Measurements from ENCODE around the gene TFAM. TPM values are rescaled to one million over a fixed set of nuclear protein-coding genes. Genes with fewer than 3 reads are reported as not detected.
A peak's percentile ranks its signal among the peaks of the same experiment; 100 is the strongest.

Gene TFAM
- total RNA-seq, 1 experiment from 2014 or later = 62.3 TPM

DNA sequence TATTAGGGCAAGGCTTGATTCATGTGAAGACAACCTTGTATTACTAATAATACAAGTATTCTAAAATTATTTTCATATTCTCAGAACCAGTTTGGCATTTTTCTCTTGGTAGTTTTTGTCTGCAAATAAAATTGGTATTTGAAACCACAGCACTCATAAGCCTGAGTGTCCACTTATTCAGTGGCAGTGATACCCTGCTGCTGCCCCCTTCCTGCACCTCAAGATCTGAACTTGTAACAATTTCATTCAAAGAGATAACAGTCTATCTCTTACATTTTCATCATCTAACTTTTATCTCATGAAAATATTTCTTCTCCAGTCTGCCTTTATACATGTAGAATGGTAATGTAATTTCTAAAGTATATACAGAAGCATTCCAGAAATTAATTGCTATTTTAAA, 9.3 kb downstream of the TFAM start:
- CTCF ChIA-PET = interaction anchor here (0.7 to 2.5 kb wide), 4 partner anchors 9 to 363 kb away, joined by 3 to 15 read pairs (median 7); no protein-coding TSS in a partner anchor
- DNase-seq (ENCODE audit: unreplicated experiment) = no peak
- Mint-ChIP-seq H3K27me3 (ENCODE audit: insufficient read depth, unreplicated experiment) (no peaks in the 10 kb centered on the region), H3K9me3 (ENCODE audit: unreplicated experiment) (no peaks in the 10 kb centered on the region), H3K4me3 (ENCODE audit: unreplicated experiment) (no peak overlapping the region), H3K4me1 (ENCODE audit: insufficient read depth, unreplicated experiment) (peaks cover 23% of the 10 kb centered on the region), H3K27ac (ENCODE audit: low read depth, unreplicated experiment) (no peak overlapping the region), H3K36me3 (ENCODE audit: insufficient read depth, unreplicated experiment) (peaks cover 74% of the 10 kb centered on the region)
- intact Hi-C loops (cut with micrococcal nuclease) = no loop called here
- POLR2A ChIA-PET = no interaction called here
- TF ChIP-seq, protein P1, sequence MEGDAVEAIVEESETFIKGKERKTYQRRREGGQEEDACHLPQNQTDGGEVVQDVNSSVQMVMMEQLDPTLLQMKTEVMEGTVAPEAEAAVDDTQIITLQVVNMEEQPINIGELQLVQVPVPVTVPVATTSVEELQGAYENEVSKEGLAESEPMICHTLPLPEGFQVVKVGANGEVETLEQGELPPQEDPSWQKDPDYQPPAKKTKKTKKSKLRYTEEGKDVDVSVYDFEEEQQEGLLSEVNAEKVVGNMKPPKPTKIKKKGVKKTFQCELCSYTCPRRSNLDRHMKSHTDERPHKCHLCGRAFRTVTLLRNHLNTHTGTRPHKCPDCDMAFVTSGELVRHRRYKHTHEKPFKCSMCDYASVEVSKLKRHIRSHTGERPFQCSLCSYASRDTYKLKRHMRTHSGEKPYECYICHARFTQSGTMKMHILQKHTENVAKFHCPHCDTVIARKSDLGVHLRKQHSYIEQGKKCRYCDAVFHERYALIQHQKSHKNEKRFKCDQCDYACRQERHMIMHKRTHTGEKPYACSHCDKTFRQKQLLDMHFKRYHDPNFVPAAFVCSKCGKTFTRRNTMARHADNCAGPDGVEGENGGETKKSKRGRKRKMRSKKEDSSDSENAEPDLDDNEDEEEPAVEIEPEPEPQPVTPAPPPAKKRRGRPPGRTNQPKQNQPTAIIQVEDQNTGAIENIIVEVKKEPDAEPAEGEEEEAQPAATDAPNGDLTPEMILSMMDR (IDR thresholded peaks at IDR 0.05; ENCODE audit: unreplicated experiment) = no peak
- BruUV-seq (replicated peaks) = no TSS peak

DNA sequence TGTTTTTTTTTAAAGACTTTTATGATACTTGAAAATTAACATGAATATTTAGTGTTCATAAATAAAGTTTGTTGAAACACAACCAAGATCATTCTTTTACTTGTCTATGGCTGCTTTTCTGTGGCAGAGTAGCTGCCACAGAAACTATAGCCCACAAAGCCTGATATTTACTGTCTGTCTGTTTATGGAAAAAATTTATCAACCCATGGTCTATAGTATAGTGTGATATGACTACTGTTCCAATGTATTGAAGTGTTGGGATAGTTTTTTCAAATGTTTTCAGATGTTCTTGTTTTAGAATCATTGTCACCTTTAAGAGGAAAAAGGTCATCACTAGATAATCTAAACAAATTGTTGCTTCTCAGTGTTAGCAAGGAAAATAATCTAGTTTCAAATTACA, 10.8 kb downstream of the TFAM start:
- peaks cover 14% of the 10 kb centered on the region for H3K4me1 Mint-ChIP-seq (ENCODE audit: insufficient read depth, unreplicated experiment)
- POLR2A ChIA-PET = interaction anchor here (1.4 kb wide), 1 partner anchor 11 kb away, joined by 4 read pairs; the partner anchor contains the start of gene TFAM
- TF ChIP-seq, protein P1 (IDR thresholded peaks at IDR 0.05; ENCODE audit: unreplicated experiment) = no peak
- no peaks in the 10 kb centered on the region for H3K27me3 Mint-ChIP-seq (ENCODE audit: insufficient read depth, unreplicated experiment)
- H3K4me3 Mint-ChIP-seq (ENCODE audit: unreplicated experiment) = no peak overlapping the region
- H3K27ac Mint-ChIP-seq (ENCODE audit: low read depth, unreplicated experiment) = no peak overlapping the region
- peaks cover 58% of the 10 kb centered on the region for H3K36me3 Mint-ChIP-seq (ENCODE audit: insufficient read depth, unreplicated experiment)
- no TSS peak for BruUV-seq (replicated peaks)
- H3K9me3 Mint-ChIP-seq (ENCODE audit: unreplicated experiment) = no peaks in the 10 kb centered on the region
- DNase-seq (ENCODE audit: unreplicated experiment) = no peak
- intact Hi-C loops (cut with micrococcal nuclease) = no loop called here
- CTCF ChIA-PET = interaction anchor here (0.6 to 2.5 kb wide), 2 partner anchors 51 to 97 kb away, joined by 3 to 10 read pairs; no protein-coding TSS in a partner anchor

DNA sequence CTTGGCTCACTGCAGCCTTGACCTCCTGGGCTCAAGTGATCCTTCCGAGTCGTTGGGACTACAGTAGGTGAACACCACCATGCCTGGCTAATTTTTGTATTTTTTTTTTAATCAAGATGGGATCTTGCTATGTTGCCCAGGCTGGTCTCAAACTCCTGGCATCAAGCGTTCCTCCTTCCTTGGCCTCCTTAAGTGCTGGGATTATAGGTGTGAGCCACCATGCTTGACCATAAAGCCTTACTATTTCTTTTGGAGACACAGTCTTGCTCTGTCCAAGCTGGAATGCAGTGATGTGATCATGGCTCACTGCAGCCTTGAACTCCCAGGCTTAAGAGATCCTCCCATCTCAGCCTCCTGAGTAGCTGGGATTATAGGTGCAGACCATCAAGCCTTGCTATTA, 12.6 kb downstream of the TFAM start:
- Mint-ChIP-seq H3K27ac (ENCODE audit: low read depth, unreplicated experiment) (no peak overlapping the region), H3K4me3 (ENCODE audit: unreplicated experiment) (no peak overlapping the region), H3K9me3 (ENCODE audit: unreplicated experiment) (no peaks in the 10 kb centered on the region), H3K27me3 (ENCODE audit: insufficient read depth, unreplicated experiment) (no peaks in the 10 kb centered on the region), H3K4me1 (ENCODE audit: insufficient read depth, unreplicated experiment) (no peaks in the 10 kb centered on the region), H3K36me3 (ENCODE audit: insufficient read depth, unreplicated experiment) (peaks cover 41% of the 10 kb centered on the region)
- ChIA-PET CTCF (interaction anchor here (0.7 to 8.6 kb wide), 2 partner anchors 16 to 67 kb away, joined by 4 to 59 read pairs; no protein-coding TSS in a partner anchor), POLR2A (interaction anchor here (0.7 to 1.4 kb wide), 3 partner anchors 11 to 52 kb away, joined by 3 to 6 read pairs (median 4); partner anchors contain the start of gene TFAM)
- TF ChIP-seq, protein P1 (IDR thresholded peaks at IDR 0.05; ENCODE audit: unreplicated experiment) = no peak
- no TSS peak for BruUV-seq (replicated peaks)
- no peak for DNase-seq (ENCODE audit: unreplicated experiment)
- intact Hi-C loops (cut with micrococcal nuclease) = no loop called here

DNA sequence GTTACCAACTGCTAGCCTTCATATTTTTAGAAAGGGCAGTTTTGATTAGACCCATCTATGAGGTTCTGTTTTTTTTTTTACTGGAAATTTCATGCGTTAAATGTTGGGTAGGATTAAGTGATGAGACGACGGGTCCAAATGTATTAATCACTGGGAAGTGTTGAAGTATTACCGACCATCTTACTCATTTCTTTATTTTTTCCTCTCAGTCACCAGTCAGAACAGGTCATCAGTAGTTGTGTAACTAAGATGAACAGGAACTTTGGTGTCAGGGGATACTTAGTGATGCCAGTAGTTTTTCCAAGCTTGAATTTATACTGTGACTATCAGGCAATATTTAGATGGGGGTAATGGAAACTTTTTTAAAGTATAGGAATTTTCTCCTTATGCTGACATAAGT, 14.2 kb downstream of the TFAM start:
- no peaks in the 10 kb centered on the region for H3K9me3 Mint-ChIP-seq (ENCODE audit: unreplicated experiment)
- H3K27me3 Mint-ChIP-seq (ENCODE audit: insufficient read depth, unreplicated experiment) = no peaks in the 10 kb centered on the region
- no peaks in the 10 kb centered on the region for H3K4me1 Mint-ChIP-seq (ENCODE audit: insufficient read depth, unreplicated experiment)
- ChIA-PET CTCF (interaction anchor here (0.6 to 8.6 kb wide), 3 partner anchors 15 to 100 kb away, joined by 3 to 59 read pairs (median 3); no protein-coding TSS in a partner anchor), POLR2A (interaction anchor here (0.7 kb wide), 1 partner anchor 9 kb away, joined by 3 read pairs; no protein-coding TSS in a partner anchor)
- H3K36me3 Mint-ChIP-seq (ENCODE audit: insufficient read depth, unreplicated experiment) = peaks cover 26% of the 10 kb centered on the region
- BruUV-seq (replicated peaks) = no TSS peak
- peak; percentile 46 for DNase-seq (ENCODE audit: unreplicated experiment)
- intact Hi-C loops (cut with micrococcal nuclease) = no loop called here
- TF ChIP-seq, protein P1 (IDR thresholded peaks at IDR 0.05; ENCODE audit: unreplicated experiment) = no peak
- H3K27ac Mint-ChIP-seq (ENCODE audit: low read depth, unreplicated experiment) = no peak overlapping the region
- H3K4me3 Mint-ChIP-seq (ENCODE audit: unreplicated experiment) = no peak overlapping the region
